Fibroblast of peridontal ligament (primary cell): ENCODE data around the gene TRIM58.

Experiments used
- DNase-seq: peaks from one replicate; pipeline ENCODE4 v3.0.0-alpha.2; 2010; ENCODE audit errors: extremely low read depth

The TRIM58 gene

DNA sequence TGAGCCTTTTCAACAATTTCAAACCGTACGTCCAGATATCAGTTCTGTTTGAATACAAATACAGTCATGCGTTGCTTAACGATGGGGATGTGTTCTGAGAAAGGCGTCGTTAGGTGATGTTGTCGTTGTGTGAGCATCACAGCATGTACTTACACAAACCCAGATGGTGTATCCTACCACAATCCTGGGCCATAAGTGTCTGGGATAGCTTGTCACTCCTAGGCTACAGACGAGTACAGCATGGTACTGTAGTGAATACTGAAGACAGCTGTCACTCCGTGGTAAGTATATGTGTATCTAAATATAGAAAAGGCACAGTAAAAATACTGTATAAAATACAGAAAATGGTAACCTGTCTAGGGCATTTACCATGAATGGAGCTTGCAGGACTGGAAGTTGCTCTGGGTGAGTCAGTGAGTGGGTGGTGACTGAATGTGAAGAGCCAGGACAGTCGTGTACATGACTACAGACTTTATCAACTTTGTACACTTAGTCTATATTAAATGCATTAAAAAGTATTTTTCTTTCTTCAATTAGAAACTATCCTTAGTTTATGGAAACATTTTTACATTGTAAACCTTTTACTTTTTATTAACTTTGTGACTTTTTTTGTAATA lies 27.9 kb downstream of the TRIM58 start:
- DNase-seq, result no peak

DNA sequence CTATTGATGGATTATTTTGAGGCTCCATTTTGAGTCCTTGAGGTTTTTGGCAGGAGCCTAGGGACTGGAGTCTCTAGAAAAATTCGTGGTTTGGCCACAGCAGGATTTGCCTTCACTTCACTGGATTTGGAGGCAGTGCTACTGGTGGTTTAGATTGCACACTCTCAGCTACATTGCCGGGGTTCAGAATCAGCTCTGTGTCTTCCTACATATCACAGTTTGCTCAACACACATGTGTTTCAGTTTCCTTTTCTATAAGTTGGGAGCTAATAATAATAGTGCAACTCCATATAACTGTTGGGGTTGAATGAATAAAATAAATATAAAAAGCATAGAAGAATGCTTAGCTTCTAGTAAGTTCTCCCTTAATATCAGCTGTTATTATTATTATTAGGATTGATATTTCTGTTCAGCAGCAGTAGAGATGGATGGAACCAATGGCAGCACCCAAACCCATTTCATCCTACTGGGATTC lies 38.2 kb downstream of the TRIM58 start, which contains the start of gene OR2W3:
TSS of gene OR2W3 (plus strand) at position 425 of the 475 bp plus-strand sequence. CDS start at position 425, 0 bp downstream.
- DNase-seq, result no peak

GRCh38 chr1:247895976-247896375 lies 39.0 kb downstream of the TRIM58 start:
- no peak for DNase-seq

DNA sequence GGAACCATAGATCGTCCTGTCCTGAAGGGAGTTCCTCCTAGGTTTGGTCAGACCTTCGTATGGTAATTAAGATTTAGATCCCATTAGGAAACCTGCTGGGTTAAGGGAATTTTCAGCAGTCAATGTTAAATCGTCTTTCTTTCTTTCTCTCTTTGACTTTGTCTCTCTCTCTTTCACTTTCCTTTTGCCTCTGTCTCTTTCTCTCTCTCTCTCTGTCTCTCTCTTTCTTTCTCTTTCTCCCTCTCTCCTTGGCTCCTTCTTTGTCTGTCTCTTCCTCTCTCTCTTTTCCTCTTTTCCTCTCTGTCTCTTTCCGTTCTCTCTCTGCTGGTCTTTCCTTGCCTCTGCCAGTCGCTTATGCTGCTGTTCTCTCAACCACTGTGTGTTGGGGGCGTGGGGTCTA lies 47.1 kb downstream of the TRIM58 start:
- DNase-seq, result no peak

- no peak for DNase-seq
Measured at GRCh38 chr1:247905181-247905580, 48.2 kb downstream of the TRIM58 start.

DNA sequence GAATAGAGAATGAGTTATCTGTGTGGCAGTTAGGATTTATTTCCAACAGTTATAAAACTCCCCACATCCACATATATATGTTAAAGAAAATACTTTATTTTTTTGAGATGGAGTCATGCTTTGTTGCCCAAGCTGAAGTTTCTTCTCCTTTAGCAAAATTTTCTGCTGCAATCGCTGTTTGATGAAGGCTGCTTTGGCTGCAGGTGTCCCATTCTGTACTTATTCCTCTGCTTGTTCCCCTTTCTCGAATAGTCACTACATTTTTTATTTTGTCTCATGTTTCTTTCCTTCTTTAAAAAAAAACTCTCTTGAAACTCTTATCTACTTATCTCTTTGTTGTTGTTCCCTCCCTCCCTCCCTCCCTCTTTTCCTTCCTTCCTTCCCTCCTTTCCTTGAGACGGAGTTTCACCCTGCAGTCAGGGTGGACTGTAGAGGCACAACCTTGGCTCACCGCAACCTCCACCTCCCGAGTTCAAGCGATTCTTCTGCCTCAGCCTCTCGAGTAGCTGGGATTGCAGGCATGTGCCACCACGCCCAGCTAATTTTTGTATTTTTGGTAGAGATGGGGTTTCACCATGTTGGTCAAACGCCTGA lies 49.0 kb downstream of the TRIM58 start:
- DNase-seq, result no peak

GRCh38 chr1:247906504-247907047 lies 49.6 kb downstream of the TRIM58 start:
- DNase-seq, result peak; percentile 1

GRCh38 chr1:247908766-247909165 lies 51.8 kb downstream of the TRIM58 start:
- no peak for DNase-seq

DNA sequence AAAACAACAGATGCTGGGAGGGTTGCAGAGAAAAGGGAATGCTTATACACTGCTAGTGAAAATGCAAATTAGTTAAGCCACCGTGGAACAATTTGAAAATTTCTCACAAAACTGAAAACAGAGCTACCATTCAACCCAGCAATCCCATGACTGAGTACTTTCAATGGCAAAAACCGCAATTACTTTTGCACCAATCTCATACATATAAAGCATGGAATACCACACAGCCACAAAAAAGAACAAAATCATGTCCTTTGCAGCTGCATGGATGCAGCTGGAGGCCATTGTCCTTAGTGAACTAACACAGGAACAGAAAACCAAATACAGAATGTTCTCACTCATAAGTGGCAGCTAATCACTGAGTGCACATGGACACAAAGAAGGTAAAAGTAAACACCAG lies 56.8 kb downstream of the TRIM58 start:
- DNase-seq, result no peak

- no peak for DNase-seq
Measured at GRCh38 chr1:247914941-247915662, 58.1 kb downstream of the TRIM58 start.

DNA sequence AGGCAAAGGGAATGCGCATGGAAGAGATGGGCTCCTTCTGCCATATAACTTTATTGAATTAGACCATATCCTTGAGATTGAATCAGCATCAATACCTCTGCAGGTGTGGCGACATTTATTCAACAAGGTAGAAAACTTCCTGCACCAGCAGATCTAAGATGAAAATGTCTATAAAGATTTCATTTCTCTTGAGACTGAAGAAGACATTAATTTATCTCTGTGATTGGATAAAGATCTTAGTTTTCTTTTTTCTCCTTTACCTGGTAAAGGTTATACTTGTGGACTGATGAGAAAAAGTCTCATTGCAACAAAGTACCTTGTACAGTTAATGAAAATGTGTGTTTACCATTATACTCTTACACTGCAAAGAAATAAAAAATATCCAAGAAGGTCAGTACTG lies 63.0 kb downstream of the TRIM58 start, which contains the start of gene OR2T8:
TSS of gene OR2T8 (plus strand) at position 301 of the 400 bp plus-strand sequence. CDS start 766 bp downstream, outside the sequence.
- DNase-seq, result no peak

DNA sequence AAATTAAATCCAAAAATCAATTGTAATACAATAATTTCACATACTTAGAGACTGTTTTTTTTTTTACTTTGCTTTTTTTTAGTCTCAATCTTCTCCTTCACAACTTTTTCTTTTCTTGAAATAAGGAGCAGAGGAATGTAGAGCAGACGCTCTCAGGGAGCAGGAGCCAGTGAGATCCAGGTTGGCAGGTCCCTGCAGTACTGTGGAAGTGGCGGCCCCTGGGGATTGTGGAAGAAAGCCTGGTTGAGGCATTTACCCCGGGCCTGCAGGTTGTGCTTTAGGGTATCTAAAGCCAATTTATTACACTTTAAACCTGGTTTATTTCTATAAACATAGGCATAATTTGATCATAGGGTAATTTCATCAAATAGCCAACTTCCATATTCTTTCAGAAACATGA lies 67.0 kb downstream of the TRIM58 start:
- no peak for DNase-seq

GRCh38 chr1:247924868-247925267 lies 67.9 kb downstream of the TRIM58 start, which contains the start of gene OR2AJ1:
Gene OR2AJ1, plus strand, starts transcription at chr1:247924889. Its CDS starts 8,880 bp downstream, at chr1:247933769.
- no peak for DNase-seq
